ENCODE results near the gene HPN.
A peak's percentile ranks its signal among the peaks of the same experiment; 100 is the strongest.

Gene HPN

GRCh38 chr19:35107545-35107944, 66.0 kb downstream of the HPN start:
- no peak overlapping the region for H3K4me3 ChIP-seq (ENCODE audit: low read depth, low read length)
- no peaks in the 10 kb centered on the region for H3K9me3 ChIP-seq (ENCODE audit: control insufficient read depth, insufficient read depth, low read depth, low read length)
- H3K4me1 ChIP-seq (ENCODE audit: control insufficient read depth, insufficient read depth, low read length) = no peaks in the 10 kb centered on the region
- no peaks in the 10 kb centered on the region; a peak in 1 of 3 replicates for H3K36me3 ChIP-seq (ENCODE audit: control insufficient read depth in 2 of 2, insufficient read depth in 1 of 2, low read length in 2 of 2)
- TF ChIP-seq ZNF777 (tag by site-specific recombination; IDR thresholded peaks at IDR 0.05; ENCODE audit: borderline replicate concordance) (no peak), ZFHX2 (tag by site-specific recombination; conservative IDR thresholded peaks at IDR 0.05) (peak; percentile 92), ZFP3 (tag by site-specific recombination; IDR thresholded peaks at IDR 0.05; ENCODE audit: low read depth) (no peak), EGR2 (tag by site-specific recombination; IDR thresholded peaks at IDR 0.05; ENCODE audit: low read depth) (peak; percentile 97), ZNF513 (tag by site-specific recombination; IDR thresholded peaks at IDR 0.05) (no peak), KLF1 (tag by site-specific recombination; IDR thresholded peaks at IDR 0.05) (peak; percentile 75)
- H3K27ac ChIP-seq (ENCODE audit: extremely low read depth, low read depth, low read length) = no peak overlapping the region
- ChIA-PET POLR2A (no interaction called here), CTCF (interaction anchor here (0.8 to 2.8 kb wide), 5 partner anchors 9 to 62 kb away, joined by 3 to 14 read pairs (median 3); no protein-coding TSS in a partner anchor)

- POLR2A ChIA-PET = no interaction called here
Measured at GRCh38 chr19:35108730-35109129, 67.2 kb downstream of the HPN start.

GRCh38 chr19:35109395-35110112, 68.0 kb downstream of the HPN start:
- Histone ChIP-seq H3K4me3 (ENCODE audit: low read depth, low read length) (no peak overlapping the region), H3K27ac (ENCODE audit: extremely low read depth, low read depth, low read length) (no peak overlapping the region), H3K9me3 (ENCODE audit: control insufficient read depth, insufficient read depth, low read depth, low read length) (no peaks in the 10 kb centered on the region), H3K4me1 (ENCODE audit: control insufficient read depth, insufficient read depth, low read length) (no peaks in the 10 kb centered on the region), H3K36me3 (ENCODE audit: control insufficient read depth in 2 of 2, insufficient read depth in 1 of 2, low read length in 2 of 2) (no peaks in the 10 kb centered on the region; a peak in 1 of 3 replicates)
- CTCF ChIA-PET = interaction anchor here (1.5 to 3.2 kb wide), 4 partner anchors 19 to 43 kb away, joined by 5 to 21 read pairs (median 16); no protein-coding TSS in a partner anchor
- POLR2A ChIA-PET = no interaction called here
- no peak for TF ChIP-seq HIC1 (tag by site-specific recombination; IDR thresholded peaks at IDR 0.05)
- peak; percentile 45; the same call in 1 of the 2 replicates for TF ChIP-seq KLF1 (tag by site-specific recombination; IDR thresholded peaks at IDR 0.05)

More at GRCh38 chr19:35108730-35109129, 67.2 kb downstream of the HPN start:
- H3K9me3 ChIP-seq (ENCODE audit: control insufficient read depth, insufficient read depth, low read depth, low read length) = no peaks in the 10 kb centered on the region
- H3K4me3 ChIP-seq (ENCODE audit: low read depth, low read length) = no peak overlapping the region
- H3K27ac ChIP-seq (ENCODE audit: extremely low read depth, low read depth, low read length) = no peak overlapping the region
- peak; percentile 63 for TF ChIP-seq ZIC2 (tag by site-specific recombination; IDR thresholded peaks at IDR 0.05)
- no peak for TF ChIP-seq ZXDB (tag by site-specific recombination; IDR thresholded peaks at IDR 0.05)
- H3K4me1 ChIP-seq (ENCODE audit: control insufficient read depth, insufficient read depth, low read length) = no peaks in the 10 kb centered on the region
- H3K36me3 ChIP-seq (ENCODE audit: control insufficient read depth in 2 of 2, insufficient read depth in 1 of 2, low read length in 2 of 2) = no peaks in the 10 kb centered on the region; a peak in 1 of 3 replicates
- CTCF ChIA-PET = interaction anchor here (0.6 to 1.5 kb wide), 5 partner anchors 15 to 159 kb away, joined by 3 to 5 read pairs (median 3); no protein-coding TSS in a partner anchor

GRCh38 chr19:35110974-35111373, 69.5 kb downstream of the HPN start:
- Histone ChIP-seq H3K4me1 (ENCODE audit: control insufficient read depth, insufficient read depth, low read length) (peaks cover 1% of the 10 kb centered on the region; the same call in 1 of the 2 replicates), H3K36me3 (ENCODE audit: control insufficient read depth in 2 of 2, insufficient read depth in 1 of 2, low read length in 2 of 2) (no peaks in the 10 kb centered on the region; a peak in 1 of 3 replicates), H3K9me3 (ENCODE audit: control insufficient read depth, insufficient read depth, low read depth, low read length) (no peaks in the 10 kb centered on the region), H3K4me3 (ENCODE audit: low read depth, low read length) (no peak overlapping the region), H3K27ac (ENCODE audit: extremely low read depth, low read depth, low read length) (no peak overlapping the region)
- CTCF ChIA-PET = interaction anchor here (0.6 to 3.2 kb wide), 10 partner anchors 10 to 384 kb away, joined by 3 to 29 read pairs (median 6); partner anchors contain the start of gene LGI4
- no peak for TF ChIP-seq ZNF18 (tag by site-specific recombination; IDR thresholded peaks at IDR 0.05)
- no peak for TF ChIP-seq ZNF48 (tag by site-specific recombination; IDR thresholded peaks at IDR 0.05)
- TF ChIP-seq ZNF513 (tag by site-specific recombination; IDR thresholded peaks at IDR 0.05) = no peak
- TF ChIP-seq KLF10 (tag by site-specific recombination; IDR thresholded peaks at IDR 0.05) = no peak
- no peak for TF ChIP-seq HOXC10 (CRISPR knock-in tag; IDR thresholded peaks at IDR 0.05)
- no peak for TF ChIP-seq WT1 (tag by site-specific recombination; IDR thresholded peaks at IDR 0.05)
- no peak for TF ChIP-seq ZNF214 (tag by site-specific recombination; IDR thresholded peaks at IDR 0.05; ENCODE audit: borderline replicate concordance)
- no peak for TF ChIP-seq ZNF426 (tag by site-specific recombination; IDR thresholded peaks at IDR 0.05)
- no peak for TF ChIP-seq ZNF658 (tag by site-specific recombination; IDR thresholded peaks at IDR 0.05)
- POLR2A ChIA-PET = interaction anchor here (0.6 kb wide), 1 partner anchor 172 kb away, joined by 3 read pairs; no protein-coding TSS in a partner anchor
